GM12874 (cell line): Measurements from ENCODE around the gene TAS2R43.

ENCODE experiments used
- TF ChIP-seq, protein P1 (sequence below): IDR thresholded peaks from 2 replicates; pipeline ENCODE4 v1.5.1; 2011; ENCODE audit warnings: low read depth, mild to moderate bottlenecking, control low read depth, low read length, moderate library complexity; ENCODE audit not compliant: insufficient read depth

TAS2R43 gene, protein sequence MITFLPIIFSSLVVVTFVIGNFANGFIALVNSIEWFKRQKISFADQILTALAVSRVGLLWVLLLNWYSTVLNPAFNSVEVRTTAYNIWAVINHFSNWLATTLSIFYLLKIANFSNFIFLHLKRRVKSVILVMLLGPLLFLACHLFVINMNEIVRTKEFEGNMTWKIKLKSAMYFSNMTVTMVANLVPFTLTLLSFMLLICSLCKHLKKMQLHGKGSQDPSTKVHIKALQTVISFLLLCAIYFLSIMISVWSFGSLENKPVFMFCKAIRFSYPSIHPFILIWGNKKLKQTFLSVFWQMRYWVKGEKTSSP

DNA sequence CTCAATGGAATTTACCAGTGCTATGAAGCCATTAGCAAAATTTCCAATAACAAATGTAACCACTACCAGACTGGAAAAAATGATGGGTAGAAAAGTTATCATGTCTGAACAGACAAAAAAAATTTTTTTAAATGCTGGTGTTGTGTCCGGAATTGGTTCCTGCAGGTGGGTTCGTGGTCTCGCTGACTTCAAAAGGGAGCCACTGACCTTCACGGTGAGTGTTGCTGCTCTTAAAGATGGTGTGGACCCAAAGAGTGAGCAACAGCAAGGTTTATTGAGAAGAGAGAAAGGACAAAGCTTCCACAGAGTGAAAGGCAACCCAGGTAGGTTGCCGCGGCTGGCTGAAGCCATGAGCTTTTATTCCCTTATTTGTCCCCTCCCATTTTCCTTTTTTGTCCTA, at the start of gene TAS2R43:
Gene TAS2R43 (minus strand): TSS at position 186 of the 400 bp plus-strand sequence. CDS start 84 bp downstream, at position 102.
- TF ChIP-seq, protein P1, sequence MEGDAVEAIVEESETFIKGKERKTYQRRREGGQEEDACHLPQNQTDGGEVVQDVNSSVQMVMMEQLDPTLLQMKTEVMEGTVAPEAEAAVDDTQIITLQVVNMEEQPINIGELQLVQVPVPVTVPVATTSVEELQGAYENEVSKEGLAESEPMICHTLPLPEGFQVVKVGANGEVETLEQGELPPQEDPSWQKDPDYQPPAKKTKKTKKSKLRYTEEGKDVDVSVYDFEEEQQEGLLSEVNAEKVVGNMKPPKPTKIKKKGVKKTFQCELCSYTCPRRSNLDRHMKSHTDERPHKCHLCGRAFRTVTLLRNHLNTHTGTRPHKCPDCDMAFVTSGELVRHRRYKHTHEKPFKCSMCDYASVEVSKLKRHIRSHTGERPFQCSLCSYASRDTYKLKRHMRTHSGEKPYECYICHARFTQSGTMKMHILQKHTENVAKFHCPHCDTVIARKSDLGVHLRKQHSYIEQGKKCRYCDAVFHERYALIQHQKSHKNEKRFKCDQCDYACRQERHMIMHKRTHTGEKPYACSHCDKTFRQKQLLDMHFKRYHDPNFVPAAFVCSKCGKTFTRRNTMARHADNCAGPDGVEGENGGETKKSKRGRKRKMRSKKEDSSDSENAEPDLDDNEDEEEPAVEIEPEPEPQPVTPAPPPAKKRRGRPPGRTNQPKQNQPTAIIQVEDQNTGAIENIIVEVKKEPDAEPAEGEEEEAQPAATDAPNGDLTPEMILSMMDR = no peak

DNA sequence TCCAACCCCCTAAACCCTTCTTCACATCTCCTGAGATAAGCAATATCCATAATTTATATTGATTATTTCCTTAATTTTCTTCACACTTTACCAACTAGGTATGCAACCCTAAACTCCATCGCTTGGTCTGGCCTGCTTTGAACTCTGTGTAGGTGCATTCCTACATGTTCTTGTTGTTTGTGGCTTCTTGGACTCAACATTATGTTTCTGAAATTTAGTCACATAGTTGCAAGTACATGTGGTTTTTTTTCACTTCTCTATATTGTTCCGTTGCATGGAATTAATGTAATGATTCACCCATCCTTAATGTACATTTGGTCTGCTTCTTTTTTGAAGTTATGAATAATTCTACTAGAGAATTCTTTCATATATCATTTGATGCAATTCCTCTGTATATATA, 44.0 kb upstream of the TAS2R43 start:
- TF ChIP-seq, protein P1 = no peak

DNA sequence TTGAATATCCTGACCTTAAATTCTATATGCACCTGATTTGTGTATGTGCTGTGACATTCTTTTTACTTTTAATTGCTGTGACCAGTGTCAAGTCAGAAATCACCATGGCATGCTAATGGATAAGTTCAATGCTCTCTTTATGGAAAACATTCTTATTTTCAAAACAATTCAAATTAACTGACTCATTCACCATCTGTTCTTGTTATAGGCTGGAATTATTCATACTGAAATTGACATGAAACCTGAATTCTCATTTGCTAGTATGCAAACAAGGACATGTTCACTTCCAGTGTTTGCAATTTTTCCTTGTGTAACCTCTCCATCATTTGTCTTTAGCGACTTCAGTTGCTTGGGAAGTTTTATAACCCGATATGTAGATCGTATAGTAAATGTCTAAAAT, 42.2 kb upstream of the TAS2R43 start, which contains the start of gene TAS2R30:
Gene TAS2R30 (minus strand): TSS at position 340 of the 400 bp plus-strand sequence. CDS start 400 bp downstream, outside the sequence.
- TF ChIP-seq, protein P1 = no peak

DNA sequence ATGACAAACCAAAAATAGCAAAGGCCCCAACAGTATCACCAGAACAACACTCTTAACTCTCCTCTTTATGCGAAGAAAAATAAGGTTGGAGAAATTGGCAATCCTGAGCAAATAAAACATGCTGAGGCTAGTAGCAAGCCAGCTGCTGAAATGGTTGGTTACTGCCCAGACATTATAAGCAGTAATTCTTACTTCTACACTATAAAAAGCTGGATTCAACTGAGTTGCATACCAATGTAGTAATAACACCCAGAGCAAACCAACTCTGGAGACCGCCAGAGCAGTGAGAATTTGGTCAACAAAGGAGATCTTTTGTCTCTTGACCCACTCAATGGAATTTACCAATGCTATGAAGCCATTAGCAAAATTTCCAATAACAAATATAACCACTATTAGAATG, 41.7 kb upstream of the TAS2R43 start:
- TF ChIP-seq, protein P1 = no peak

DNA sequence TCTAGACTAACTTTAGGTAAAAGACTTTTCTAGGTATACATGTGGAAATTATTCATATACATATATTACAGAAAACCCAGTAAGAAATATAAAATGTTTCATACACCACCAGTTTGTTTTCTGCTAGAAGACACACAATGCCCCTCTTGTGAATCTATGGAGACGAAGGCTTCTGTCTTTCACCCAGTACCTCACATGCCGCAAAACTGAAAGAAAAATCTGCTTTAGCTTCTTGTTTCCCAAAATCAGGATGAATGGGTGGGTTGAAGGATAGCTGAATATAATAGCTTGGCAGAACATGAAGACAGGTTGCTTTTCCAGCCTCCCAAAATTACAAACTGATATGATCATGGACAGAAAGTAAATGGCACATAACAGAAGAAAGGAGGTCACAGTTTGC, 41.0 kb upstream of the TAS2R43 start:
- TF ChIP-seq, protein P1 = no peak

DNA sequence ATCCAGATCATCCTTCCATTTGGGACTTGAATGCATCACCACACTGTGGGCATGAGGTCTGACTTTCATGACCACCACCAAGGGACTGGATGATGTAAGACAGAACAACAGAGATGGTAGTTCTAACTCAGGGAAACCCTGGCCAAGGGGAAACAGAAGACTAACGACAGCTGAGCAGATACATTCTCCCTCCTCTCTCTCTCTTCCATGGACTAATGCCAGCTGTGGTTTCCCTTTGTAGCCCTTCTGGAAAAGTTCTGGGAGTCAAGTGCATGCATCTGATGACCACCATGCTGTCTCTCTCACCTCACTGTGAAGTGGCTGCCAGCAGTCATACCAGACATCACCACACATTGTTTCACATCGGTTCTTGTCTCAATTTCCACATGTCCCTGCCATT, 38.9 kb upstream of the TAS2R43 start:
- TF ChIP-seq, protein P1 = no peak

DNA sequence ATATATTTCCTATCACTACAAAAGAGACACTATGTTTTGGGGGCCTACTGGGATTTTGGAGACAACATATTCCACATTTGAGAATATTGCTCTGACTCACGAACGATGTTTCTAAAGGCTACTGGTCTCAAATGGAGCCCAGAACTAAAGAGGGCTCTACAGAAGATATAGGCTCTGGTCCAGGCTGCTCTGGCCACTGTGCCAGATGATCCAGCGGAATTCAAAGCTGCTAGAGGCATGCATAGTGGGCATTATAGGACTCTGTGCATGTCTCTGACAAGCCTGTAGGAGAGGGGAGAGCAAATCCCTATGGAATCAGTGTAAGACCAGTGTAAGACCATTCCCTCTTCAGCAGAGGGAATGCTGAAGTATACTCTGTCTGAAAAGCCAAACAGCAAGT, 38.3 kb upstream of the TAS2R43 start:
- TF ChIP-seq, protein P1 = no peak

DNA sequence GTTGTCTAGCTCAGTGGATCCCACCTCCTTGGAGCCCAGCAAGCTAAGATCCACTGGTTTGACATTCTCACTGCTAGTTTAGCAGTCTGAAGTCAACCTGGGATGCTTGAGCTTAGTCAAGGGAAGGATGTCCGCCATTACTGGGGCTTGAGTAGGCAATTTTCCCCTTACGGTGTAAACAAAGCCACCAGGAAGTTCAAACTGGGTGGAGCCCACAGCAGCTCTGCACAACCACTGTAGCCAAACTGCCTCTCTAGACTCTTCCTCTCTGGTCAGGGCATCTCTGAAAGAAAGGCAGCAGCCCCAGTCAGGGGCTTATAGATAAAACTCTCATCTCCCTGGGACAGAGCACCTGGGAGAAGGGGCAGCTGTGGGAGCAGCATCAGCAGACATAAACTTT, 16.7 kb upstream of the TAS2R43 start:
- TF ChIP-seq, protein P1 = no peak
